Measurements from ENCODE around the gene HSPA12B.

GRCh38 chr20:3690413-3690812, 42.1 kb upstream of the HSPA12B start:
- TF ChIP-seq, protein P1, sequence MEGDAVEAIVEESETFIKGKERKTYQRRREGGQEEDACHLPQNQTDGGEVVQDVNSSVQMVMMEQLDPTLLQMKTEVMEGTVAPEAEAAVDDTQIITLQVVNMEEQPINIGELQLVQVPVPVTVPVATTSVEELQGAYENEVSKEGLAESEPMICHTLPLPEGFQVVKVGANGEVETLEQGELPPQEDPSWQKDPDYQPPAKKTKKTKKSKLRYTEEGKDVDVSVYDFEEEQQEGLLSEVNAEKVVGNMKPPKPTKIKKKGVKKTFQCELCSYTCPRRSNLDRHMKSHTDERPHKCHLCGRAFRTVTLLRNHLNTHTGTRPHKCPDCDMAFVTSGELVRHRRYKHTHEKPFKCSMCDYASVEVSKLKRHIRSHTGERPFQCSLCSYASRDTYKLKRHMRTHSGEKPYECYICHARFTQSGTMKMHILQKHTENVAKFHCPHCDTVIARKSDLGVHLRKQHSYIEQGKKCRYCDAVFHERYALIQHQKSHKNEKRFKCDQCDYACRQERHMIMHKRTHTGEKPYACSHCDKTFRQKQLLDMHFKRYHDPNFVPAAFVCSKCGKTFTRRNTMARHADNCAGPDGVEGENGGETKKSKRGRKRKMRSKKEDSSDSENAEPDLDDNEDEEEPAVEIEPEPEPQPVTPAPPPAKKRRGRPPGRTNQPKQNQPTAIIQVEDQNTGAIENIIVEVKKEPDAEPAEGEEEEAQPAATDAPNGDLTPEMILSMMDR (IDR thresholded peaks at IDR 0.05) = no peak
- TF ChIP-seq POLR2AphosphoS5 (IDR thresholded peaks at IDR 0.05; ENCODE audit: low read depth, low read length) (no peak), SIN3A (IDR thresholded peaks at IDR 0.05; ENCODE audit: borderline replicate concordance, insufficient read depth, low read depth, low read length) (no peak)
